SKM-1 treated with dmso at 0.1 percent for 144 hours (cell line): ENCODE results near the gene NAA15.
"Not testable (repeated sequence)": the region's sequence is repeated elsewhere in the genome, so short reads cannot be mapped to it uniquely, and the experiment has no call there.

ENCODE experiments used
- DNase-seq: peaks from one replicate; lab custom pipeline; 2025; ENCODE audit not compliant: unreplicated experiment; lab: John Stamatoyannopoulos, UW

The NAA15 gene

DNA sequence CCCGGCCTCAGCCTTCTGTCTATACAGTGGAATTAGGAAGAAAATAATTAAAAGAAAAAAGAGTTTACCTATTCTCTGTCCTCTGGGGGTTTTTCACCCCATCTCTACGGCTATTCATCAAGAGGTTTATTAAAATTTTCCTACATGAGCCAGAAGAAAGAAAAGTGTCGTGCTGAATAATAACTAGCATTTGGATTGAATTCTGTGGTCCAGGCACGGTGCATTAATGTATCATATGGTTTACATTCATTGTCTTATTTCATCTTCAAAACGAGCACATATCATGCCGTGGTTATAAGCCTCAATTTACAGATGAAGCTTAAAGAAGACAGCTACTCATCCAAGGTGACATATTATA, 5.4 kb upstream of the NAA15 start:
- no peak for DNase-seq

DNA sequence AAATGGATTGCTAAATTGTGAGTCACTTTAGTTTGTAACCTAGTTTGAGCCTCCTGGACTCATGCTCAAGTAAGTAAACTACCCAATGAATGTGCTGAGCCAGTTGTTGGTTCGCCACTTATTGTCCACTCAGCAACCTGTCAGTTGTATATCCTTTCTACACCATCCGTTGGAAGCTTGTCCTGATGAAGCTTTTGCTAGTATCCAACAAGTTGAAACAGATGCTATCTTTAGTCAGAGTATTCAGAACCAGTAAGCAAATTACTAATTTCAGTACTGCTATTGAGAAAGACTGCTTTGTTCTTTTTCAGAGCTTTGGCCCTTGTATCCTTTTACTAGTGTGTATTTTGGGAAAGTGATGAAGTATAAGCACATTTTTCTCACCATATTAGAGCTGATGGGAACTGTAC, 4.3 kb upstream of the NAA15 start:
- no peak for DNase-seq

DNA sequence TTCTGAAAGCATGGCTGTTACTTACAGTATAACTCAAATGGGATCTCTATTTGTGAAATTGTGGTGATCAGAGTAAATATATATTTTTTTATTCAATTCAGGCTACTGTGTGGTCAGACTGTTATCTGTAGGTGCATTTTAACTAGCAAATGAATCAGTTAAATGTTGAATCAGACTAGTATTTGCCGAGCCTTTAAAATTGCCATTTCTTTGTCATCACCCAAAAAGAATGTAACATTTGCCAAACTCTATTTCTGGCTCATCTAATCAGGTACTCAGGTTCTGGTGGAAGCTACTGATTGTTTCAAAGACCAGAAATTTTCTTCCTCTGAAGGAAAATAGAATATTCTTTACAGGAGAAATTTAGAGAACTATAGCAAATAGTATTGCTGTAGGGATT, 1.8 kb upstream of the NAA15 start:
- DNase-seq = no peak

- DNase-seq = no peak
Observed at GRCh38 chr4:139300431-139301112, 733 bp upstream of the NAA15 start.

DNA sequence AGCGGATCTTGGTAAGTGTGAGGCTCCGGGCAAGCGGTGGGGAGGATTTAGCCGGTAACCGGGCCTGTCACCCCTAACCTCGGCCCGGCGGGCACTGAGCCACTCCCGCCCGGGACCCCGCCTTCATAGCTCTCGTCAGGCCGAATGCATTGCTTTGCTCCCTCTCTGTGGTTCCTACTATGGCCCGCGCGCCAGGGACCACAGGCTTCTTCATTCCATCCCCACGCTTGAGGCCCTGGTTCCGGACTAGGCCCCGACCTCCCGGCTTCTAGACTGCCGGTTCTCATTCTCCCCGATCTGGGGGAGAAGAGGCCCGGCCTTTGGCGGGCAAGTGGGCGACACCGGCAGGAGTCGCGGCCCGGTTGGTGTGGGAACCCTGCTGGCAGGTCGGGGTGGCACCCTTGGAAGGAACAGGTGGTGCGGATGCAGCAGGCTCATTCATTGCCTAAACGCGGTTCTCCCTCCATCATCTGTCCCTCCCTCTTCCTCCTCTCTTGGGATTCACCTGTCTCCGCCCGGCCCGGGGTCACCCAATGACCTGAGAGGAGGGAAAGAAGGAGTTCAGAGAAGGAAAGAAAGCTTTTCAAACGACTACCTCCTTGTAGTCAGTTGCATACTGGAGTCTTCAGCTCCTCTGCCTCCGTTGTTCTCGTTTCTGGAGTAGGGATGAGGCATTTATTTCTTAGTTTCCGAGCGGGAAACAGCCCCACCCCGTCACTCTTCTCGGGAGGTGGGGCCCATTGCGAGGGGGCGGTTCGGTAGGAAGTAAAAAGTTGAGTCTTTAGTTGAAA, 711 bp downstream of the NAA15 start, which contains the start of gene NDUFC1:
Gene NDUFC1, minus strand, starts transcription at position 657 of the 791 bp plus-strand sequence. CDS start 6,679 bp downstream, outside the sequence.
- peak; percentile 55 for DNase-seq

- no peak for DNase-seq
Observed at GRCh38 chr4:139304920-139305319, 3.6 kb downstream of the NAA15 start.

DNA sequence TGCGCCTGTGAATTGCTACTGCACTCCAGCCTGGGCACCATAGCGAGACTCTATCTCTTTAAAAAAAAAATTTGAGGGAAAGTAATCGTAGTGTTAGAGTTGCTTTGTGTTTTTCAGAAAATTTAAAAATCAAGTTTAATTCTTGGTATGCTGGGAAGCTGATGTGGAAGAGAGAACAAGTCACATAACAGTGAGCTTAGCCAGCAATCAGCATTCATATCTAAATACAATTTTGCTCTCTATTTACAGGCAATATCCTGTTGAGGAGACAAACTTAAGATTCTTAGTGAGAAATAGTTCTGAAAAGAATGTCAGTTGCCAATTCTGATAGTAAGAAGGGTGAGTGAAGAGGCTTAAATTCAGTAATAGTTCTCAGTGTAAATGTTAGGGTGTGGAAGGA, 10.6 kb downstream of the NAA15 start:
- DNase-seq = no peak

DNA sequence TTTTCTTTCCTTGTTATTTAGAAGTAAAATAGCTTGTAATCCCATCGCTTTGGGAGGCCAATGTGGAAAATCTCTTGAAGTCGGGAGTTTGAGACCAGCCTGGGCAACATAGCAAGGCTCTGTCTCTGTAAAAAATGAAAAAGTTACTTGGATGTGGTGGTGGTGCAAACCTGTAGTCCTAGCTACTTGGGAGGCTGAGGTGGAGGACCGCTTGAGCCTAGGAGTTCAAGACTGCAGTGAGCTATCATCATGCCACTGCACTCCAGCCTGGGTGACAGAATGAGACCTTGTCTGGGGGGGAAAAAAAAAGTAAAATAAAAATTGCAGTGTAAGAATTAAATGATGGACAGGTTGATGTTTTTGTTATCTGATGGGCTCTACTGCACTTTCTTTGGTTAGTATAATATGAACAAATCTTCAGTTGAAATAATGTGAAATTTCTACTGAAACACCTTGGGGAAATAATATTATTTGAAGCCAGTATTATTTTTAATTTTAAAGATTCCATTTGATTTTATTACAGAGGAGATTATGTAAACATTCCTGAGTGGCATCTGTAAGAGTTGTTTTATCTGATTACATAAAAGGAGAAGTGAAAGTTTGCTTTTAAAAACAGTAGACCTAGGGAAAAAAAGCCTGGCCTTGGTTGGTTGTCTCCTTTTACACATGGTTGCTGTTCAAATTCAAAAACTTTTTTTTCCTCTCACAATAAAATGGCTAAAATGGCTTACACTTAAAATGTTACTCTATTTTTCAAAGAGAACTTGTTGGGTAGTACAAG, 11.4 kb downstream of the NAA15 start:
- DNase-seq = no peak

- not testable (repeated sequence) for DNase-seq
Observed at GRCh38 chr4:139313414-139313813, 12.1 kb downstream of the NAA15 start.

DNA sequence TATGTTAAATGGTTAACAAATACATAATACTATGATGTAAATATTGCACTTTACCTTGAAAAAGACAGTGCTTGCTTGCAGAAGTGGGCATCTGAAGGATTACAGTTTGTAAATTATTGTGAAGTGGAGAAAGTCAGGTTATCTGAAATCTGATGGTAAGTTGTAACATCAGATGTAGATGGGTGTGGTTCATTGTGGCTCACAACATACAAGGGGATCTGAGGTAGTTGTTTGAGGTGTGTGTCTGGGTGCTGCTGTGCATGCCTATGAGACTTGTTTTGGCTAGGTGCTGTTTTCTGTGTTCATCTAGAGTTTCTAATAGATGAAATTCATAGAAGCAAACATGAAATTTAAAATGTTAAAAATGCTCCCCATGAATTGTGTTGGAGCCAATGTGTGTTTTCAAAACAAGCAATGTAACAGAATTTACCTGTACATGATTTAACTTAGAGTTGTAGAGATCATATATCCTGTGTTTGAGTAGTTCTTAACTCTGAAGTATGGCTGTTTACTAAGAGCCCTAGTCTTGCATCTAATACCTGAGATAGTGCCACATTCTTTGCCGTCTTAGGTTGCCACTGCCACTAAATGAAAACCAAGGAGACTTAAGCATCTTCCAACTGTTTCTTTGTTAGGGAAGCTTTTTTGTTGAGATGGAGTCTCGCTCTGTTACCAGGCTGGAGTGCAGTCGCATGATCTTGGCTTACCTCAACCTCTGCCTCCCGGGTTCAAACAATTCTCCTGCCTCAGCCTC, 12.9 kb downstream of the NAA15 start:
- no peak for DNase-seq

- no peak for DNase-seq
Observed at GRCh38 chr4:139315221-139315675, 13.9 kb downstream of the NAA15 start.

GRCh38 chr4:139316733-139317132, 15.4 kb downstream of the NAA15 start:
- DNase-seq = no peak

DNA sequence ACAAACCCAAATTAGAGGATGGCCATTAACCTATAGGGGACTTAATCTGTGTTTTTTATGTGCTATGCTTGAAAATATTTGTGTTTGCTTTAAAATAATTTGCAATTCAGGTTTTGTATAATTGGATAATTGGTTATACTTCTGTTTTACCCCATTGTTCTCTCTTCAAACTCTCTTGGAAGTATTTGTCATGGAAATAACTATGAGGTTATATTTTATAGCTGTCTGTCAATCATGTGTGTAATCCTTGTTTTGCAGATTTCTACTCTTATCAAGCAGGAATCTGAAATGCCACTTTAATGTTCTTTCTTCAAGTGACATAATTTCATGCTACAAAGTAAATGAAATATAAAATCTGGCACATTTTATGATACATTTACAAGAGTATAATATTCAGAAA, 16.3 kb downstream of the NAA15 start:
- no peak for DNase-seq

- no peak for DNase-seq
Observed at GRCh38 chr4:139319571-139319970, 18.3 kb downstream of the NAA15 start.

DNA sequence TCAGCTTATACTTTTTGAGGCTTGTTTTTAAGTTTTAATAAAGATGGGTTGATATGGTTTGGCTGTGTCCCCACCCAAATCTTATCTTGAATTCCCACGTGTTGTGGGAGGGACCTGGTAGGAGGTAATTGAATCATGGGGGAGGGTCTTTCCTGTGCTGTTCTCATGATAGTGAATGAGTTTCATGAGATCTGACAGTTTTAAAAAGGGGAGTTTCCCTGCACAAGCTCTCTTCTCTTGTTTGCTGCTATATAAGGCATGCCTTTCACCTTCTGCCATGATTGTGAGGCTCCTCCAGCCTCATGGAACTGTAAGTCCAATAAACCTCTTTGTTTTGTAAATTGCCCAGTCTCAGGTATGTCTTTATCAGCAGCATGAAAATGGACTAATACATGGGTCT, 20.8 kb downstream of the NAA15 start:
- not testable (repeated sequence) for DNase-seq

DNA sequence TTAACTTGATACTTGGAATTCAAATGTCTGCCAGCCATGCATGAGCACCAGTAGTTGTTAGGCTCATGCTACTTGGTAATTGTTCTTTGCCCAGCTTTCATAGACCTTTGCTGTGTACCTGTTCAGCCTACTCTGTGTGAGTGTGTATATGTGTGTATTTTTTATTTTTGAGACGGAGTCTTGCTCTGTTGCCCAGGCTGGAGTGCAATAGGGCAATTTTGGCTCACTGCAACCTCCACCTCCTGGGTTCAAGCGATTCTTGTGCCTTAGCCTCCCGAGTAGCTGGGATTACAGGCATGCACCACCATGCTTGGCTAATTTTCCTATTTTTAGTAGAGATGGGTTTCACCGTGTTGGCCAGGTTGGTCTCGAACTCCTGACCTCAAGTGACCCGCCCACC, 21.2 kb downstream of the NAA15 start:
- DNase-seq = not testable (repeated sequence)

DNA sequence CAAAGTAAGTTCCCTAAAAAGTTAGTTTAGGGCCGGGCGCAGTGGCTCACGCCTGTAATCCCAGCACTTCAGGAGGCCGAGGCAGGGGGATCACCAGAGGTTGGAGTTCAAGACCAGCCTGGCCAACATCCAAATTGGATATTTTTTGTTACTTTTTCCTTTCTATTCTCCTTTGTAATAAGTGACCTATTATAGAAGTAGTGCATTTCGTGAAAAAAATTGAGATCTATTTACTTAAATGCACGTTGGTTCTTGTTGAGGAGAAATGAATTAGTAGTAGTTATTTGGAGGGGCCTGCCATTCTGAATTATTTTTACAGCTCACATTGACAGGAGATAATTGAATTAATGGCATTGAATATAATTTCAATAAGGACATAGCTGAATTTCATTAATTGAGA, 23.3 kb downstream of the NAA15 start:
- no peak for DNase-seq

GRCh38 chr4:139329665-139330200, 28.4 kb downstream of the NAA15 start:
- DNase-seq = no peak

DNA sequence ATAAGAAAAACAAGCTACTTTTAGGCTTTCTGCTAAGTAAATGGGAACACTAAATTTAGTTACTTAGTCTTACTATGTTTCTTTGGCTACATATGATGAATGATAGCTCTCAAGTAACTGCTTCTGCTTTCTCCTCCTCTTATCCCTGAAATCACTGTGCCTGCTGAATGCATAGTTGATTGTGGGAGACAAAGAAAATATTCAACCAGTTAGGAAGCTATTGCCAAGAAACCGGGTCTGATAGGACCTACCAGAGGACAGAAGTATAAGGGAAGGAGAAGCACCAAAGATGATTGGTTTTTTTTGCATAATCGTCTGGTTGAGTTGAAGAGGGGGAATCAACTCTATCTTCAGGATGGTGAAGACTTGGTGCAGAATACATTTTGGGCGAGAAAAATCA, 29.0 kb downstream of the NAA15 start:
- DNase-seq = no peak

GRCh38 chr4:139331185-139331584, 29.9 kb downstream of the NAA15 start:
- no peak for DNase-seq

DNA sequence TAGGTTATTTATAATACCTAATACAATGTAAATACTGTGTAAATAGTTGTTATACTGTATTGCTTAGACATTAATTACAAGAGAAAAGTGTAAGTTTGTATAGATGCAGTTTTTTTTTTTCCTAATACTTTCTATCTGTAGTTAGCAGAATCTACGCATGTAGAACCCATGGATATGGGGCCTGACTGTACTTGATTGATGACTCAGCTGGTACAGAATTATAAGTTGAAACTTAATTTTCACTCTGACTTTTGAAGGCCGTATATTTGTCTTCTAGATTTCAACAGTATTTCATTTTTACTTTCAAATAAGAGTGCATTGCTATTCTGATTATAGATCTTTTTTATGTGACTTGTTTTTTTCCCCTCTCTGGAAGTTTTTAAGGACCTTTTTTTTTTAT, 31.7 kb downstream of the NAA15 start:
- no peak for DNase-seq
